HUDEP-2 (cell line): ENCODE data around the gene KIF1A.
"Not testable (repeated sequence)": the region's sequence is repeated elsewhere in the genome, so short reads cannot be mapped to it uniquely, and the experiment has no call there.

ENCODE experiments used
- DNase-seq, 76 experiments: peaks; one replicate each; lab custom pipeline; 2025; ENCODE audit not compliant: unreplicated experiment in 76 of 76; lab: John Stamatoyannopoulos, UW

Gene KIF1A

GRCh38 chr2:240691631-240692420 is 128.2 kb downstream of the KIF1A start, which contains the start of gene AQP12A:
TSS of gene AQP12A (plus strand) at chr2:240691866. CDS start at chr2:240691914, 48 bp downstream.
- not testable (repeated sequence) for DNase-seq

DNA sequence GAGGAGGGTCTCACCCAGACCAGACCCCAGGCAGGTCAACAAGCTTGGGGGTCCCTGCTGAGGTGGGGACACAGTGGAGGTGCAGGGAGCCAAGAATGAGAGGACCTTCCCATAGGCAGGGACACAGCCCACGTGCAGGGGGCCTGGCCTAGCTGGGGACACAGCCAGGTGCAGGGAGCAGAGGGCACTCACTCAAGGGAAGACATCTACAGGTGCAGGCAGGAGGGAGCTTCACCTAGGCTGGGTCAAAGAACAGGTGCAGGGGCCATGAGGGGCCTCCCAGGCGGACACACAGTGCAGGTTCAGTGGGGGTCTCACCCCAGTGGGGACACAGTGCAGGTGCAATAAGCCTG is 129.0 kb downstream of the KIF1A start:
- not testable (repeated sequence) for DNase-seq

GRCh38 chr2:240690421-240691074 is 129.5 kb downstream of the KIF1A start:
- not testable (repeated sequence) for DNase-seq

GRCh38 chr2:240689975-240690374 is 130.0 kb downstream of the KIF1A start:
- DNase-seq, result no peak

DNA sequence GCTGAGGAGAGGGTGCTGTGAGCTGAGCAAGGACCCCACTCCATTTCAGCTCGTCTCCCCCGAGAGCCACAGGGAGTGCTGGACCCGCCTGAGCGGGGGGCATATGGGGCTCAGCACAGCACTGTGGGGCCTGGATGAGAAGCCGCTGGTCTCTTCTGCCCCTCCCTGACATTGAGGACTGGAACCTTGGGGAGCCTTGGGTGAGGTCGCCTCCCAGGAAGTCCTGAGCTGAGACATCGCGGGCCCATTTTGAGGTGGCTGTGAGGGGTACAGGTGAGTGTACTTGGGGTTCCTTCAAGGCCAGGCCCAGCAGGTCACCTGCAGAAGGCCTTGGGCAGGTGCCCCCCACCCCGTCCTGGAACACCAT is 131.5 kb downstream of the KIF1A start:
- no peak for DNase-seq

DNA sequence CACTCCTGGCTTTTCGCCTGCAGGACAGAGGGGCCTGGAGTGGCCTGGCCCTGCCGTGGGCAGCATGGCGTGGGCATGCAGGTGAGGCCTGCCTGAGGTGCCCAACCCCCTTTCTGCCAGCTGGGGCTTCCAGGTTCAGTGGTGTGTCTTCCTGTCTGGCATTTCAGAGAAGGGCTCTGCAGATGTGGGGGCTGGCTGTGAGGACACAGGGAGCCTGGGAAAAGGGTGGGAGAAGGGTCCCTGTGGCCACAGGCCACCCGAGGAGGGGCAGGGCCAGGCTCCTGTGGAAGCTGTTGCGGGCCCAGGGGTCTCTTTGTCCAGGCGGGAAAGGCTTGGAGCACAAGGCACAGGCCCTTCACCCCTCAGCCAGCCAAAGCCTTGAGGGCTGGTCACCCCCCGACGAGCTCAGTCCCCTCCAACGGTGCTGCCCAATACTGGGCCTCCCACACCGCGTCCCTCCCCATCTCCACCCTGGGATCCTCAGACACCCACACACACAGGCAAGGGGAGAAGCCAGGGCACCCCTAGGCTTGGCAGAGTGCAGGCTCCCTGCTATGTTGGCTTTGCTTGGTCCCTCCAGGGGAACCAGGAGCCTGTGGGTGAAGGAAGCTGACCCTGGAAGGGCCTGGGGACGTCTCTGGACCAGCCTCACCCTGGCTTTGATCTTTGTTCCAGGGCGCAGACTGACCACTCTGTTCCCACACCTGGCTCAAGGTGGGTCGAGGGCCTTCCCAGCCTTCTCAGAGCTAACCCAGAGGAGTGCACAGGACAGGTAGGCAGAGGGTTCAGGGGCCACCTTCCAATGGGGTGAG is 132.1 kb downstream of the KIF1A start:
- DNase-seq, result no peak

DNA sequence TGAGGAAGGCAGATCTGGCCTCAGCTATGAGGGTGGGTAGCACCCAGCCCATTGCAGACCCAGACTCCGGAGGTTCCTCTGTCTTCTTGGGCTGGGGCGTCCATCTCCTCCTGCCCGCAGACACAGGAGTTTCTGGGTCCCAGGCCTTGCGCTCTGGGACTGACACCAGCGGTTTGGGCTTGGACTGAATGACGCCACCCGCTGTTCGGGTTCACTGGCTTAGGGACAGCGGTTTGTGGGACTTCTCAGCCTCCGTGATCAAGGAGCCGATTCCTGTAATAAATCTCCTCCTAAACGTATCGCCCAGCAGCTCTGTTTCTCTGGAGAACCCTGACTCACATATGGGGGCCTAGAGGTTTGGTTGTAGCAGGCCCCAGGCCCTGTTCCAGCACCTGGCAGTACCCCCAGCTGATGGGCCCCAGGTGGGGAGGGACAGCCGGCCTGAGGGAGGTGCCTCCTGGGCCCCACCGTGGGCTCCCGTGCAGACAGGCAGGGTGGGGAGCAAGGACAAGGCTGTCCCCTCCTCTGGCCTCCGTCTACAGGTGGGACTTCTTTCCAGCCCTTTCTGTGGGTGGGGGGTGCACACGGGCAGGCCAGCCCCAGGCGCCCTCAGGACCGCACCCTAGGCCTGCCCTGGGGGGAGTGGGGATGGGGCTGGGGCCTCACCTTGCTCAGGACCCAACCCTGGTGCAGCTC is 132.8 kb downstream of the KIF1A start:
- DNase-seq, result no peak

GRCh38 chr2:240686460-240686859 is 133.6 kb downstream of the KIF1A start:
- DNase-seq, result no peak

GRCh38 chr2:240685771-240686371 is 134.1 kb downstream of the KIF1A start:
- DNase-seq, result no peak

DNA sequence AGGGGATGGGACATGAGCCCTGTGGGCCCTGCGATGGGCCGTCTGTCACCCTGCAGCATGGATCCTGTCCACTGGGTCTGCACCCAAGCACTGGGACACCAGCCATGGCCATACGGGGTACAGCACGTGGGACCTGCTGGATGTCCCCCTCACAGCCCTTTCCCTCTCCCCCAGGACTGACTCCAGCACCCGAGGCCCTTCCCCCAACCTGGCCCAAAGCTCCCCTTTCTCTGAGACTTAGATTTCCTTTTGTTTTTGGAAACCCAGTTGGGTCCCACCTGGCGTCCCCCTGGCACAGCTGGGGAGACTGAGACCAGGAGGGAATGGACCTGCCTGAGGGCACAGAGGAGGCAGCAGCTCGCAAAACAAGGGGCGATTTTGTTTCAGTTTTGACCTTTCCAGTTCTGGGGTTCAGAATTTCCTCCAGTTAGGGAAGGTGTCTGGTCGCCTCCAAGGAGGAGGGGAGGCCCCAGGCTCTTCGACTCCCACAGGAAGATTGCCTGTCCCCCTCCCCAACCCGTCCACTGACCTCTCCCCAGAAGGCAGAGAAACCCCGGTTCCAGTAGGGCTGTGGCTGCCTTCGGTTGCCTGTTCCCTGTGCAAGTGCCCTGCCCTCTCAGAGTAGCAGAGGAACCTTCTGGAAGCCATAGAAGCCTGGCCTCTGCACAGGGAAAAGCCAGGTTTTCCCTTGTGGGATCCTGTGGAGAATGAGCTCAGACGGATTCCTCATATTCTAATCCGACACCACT is 135.9 kb downstream of the KIF1A start:
- not testable (repeated sequence) for DNase-seq

GRCh38 chr2:240683329-240683979 is 136.6 kb downstream of the KIF1A start:
- DNase-seq, result not testable (repeated sequence)

- not testable (repeated sequence) for DNase-seq
Observed at GRCh38 chr2:240682431-240683224, 137.4 kb downstream of the KIF1A start, which contains the start of gene AQP12B. TSS of gene AQP12B (minus strand) at chr2:240682885. CDS start at chr2:240682837, 48 bp downstream.

GRCh38 chr2:240680185-240680584 is 139.8 kb downstream of the KIF1A start:
- DNase-seq, result not testable (repeated sequence)

- DNase-seq, result not testable (repeated sequence)
Observed at GRCh38 chr2:240678909-240679308, 141.1 kb downstream of the KIF1A start.

- not testable (repeated sequence) for DNase-seq
Observed at GRCh38 chr2:240678043-240678442, 142.0 kb downstream of the KIF1A start.

DNA sequence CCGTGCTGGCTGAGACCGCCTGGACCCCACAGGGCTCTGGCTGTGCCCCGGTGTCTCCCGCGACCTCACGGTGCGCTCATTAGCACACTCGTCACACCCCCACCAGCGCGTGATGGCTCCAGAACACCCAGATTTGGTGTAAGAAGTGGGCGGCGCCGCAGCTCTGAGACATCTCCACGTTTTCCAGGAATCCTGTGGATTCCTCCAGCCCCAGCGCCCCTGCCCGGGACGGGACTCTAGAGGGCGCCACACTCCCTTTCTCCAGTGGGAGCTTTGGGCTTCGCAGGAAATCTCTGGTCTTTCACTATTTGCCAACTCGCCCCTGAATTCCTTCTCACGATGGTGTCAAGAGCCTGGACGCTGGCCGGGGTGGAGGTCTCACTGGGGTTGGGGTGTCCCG is 144.7 kb downstream of the KIF1A start:
- not testable (repeated sequence) for DNase-seq

DNA sequence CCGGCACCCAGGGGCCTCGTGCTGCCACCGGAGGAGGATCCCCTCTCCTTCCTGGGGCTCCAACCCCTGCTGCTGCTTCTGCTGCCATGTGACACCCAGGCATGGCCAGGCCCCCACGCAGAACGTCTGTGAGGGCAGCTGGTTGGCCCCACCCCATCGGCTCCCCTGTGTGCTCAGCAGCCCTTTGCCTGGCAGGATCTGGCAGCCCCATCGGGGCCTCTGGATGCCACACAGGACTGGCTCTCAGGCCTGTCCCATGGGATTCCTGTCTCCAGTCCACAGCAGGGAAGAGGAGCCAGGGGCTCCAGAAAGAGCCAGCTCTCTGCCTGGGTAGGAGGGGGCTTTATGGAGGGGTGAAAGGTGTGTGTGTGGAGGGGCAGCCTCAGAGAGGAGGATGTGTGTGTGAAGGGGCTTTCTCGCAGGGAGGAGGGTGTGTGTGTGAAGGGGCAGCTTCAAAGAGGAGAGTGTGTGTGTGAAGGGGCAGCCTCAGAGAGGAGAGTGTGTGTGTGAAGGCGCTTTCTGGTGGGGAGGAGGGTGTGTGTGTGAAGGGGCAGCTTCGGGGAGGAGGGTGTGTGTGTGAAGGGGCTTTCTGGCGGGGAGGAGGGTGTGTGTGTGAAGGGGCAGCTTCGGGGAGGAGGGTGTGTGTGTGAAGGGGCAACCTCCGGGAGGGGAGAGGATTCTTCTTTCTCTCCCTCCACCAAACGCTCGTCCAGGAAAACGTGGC is 145.4 kb downstream of the KIF1A start:
- DNase-seq, result not testable (repeated sequence)
